ENCODE data around the gene AKAP1.

DNA sequence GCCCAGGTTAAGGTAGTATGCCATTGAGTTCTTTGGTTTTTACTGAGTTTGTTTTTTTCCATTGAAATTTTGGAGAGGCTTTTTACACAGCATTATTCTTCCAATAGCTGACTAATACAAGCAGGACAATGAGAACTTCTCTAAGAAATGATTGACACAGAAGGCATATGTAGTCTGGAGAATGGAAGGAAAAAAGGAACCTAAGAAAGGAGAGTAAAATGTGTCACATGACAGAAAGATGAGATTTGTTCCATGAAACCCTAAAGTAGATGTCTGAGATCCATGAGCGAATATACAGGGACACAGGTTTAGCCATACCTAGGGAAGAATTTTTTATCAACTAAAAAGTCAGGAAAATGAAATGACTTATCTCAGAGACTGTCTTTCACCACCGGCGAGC lies 80.7 kb downstream of the AKAP1 start:
- TF ChIP-seq, protein P1, sequence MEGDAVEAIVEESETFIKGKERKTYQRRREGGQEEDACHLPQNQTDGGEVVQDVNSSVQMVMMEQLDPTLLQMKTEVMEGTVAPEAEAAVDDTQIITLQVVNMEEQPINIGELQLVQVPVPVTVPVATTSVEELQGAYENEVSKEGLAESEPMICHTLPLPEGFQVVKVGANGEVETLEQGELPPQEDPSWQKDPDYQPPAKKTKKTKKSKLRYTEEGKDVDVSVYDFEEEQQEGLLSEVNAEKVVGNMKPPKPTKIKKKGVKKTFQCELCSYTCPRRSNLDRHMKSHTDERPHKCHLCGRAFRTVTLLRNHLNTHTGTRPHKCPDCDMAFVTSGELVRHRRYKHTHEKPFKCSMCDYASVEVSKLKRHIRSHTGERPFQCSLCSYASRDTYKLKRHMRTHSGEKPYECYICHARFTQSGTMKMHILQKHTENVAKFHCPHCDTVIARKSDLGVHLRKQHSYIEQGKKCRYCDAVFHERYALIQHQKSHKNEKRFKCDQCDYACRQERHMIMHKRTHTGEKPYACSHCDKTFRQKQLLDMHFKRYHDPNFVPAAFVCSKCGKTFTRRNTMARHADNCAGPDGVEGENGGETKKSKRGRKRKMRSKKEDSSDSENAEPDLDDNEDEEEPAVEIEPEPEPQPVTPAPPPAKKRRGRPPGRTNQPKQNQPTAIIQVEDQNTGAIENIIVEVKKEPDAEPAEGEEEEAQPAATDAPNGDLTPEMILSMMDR (conservative IDR thresholded peaks at IDR 0.05; ENCODE audit: low read length), result no peak
- TF ChIP-seq EZH2phosphoT487 (IDR thresholded peaks at IDR 0.05; ENCODE audit: borderline replicate concordance, low read depth, low read length), result no peak
